Right lobe of liver (tissue), 4 donors: ENCODE measurements around the gene ARRB1.

Experiments
- POLR2A ChIP-seq: fragments of 450-650 bp; IDR thresholded peaks from one replicate; pipeline ENCODE4 v1.6.1; 2017; ENCODE audit warnings: antibody characterized with exemption, mild to moderate bottlenecking
- TF ChIP-seq, protein P1 (sequence below), 4 donors: fragments of 200-600 bp in 3 of 4; fragments of 450-650 bp in 1 of 4; IDR thresholded peaks; one replicate each; pipeline versions ENCODE4 v1.5.1 to v1.8.0; 2016 to 2022; ENCODE audit warnings: antibody characterized with exemption in 4 of 4, mild to moderate bottlenecking in 2 of 4
- donor health status: DM: no; HTN: no; CAD: no.
- donor health status: DM: no; HTN: no; CAD: no.
- donor health status: DM: no; HTN: yes; CAD: no.

DNA sequence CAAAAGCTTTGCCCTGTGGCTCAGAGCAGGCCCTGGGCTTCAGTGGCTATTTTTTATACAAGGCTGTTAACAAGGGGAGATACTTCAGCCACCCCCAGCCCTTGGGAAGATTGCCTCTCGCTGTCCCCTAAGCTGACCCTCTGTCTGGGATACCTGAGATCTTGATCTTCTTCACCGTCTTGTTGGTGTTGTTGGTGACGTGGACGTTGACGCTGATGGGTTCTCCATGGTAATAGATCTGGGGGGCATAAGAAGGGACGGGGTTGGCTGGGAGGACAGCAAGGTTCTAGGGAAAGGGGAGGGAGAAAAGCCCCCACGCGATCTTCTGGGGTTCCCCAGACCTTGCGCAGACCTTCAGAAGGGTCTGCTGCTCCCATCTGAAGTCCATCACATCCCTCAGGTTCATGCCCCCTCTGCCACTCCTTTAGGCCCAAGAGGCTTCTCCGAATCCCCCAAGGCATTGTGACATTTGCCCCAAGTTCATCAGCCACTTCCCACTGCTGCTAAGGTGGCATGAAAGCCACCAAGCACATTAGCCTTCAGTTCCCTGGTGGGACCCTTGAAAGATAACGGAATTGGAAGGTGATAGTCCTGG, 74.2 kb downstream of the ARRB1 start:
- TF ChIP-seq, protein P1, sequence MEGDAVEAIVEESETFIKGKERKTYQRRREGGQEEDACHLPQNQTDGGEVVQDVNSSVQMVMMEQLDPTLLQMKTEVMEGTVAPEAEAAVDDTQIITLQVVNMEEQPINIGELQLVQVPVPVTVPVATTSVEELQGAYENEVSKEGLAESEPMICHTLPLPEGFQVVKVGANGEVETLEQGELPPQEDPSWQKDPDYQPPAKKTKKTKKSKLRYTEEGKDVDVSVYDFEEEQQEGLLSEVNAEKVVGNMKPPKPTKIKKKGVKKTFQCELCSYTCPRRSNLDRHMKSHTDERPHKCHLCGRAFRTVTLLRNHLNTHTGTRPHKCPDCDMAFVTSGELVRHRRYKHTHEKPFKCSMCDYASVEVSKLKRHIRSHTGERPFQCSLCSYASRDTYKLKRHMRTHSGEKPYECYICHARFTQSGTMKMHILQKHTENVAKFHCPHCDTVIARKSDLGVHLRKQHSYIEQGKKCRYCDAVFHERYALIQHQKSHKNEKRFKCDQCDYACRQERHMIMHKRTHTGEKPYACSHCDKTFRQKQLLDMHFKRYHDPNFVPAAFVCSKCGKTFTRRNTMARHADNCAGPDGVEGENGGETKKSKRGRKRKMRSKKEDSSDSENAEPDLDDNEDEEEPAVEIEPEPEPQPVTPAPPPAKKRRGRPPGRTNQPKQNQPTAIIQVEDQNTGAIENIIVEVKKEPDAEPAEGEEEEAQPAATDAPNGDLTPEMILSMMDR (IDR thresholded peaks at IDR 0.05) = no peak
- no peak for TF ChIP-seq POLR2A
